ENCODE results near the gene HJV.

- TF ChIP-seq EZH2 (IDR thresholded peaks at IDR 0.05; ENCODE audit: insufficient read depth, low read length) = no peak
- no peak for TF ChIP-seq CTCF (IDR thresholded peaks at IDR 0.05; ENCODE audit: insufficient read depth, low read depth, low read length)
Measured at GRCh38 chr1:145983206-145983675, 38.3 kb downstream of the HJV start.

All from astrocyte (in vitro differentiated cells and primary cell).